Glutamatergic neuron (in vitro differentiated cells): ENCODE data around the gene XAGE2. TPM values are rescaled to one million over a fixed set of nuclear protein-coding genes. Genes with fewer than 3 reads are reported as not detected.
"Not testable (repeated sequence)": the region's sequence is repeated elsewhere in the genome, so short reads cannot be mapped to it uniquely, and the experiment has no call there.

ENCODE experiments used
- DNase-seq: peaks from one replicate; pipeline ENCODE4 v3.0.0; 2022
- H3K27ac Mint-ChIP-seq: one replicate; pipeline ENCODE4 v1.8.0; 2020; ENCODE audit warnings: mild to moderate bottlenecking, mixed read lengths, inconsistent platforms; ENCODE audit not compliant: unreplicated experiment
- H3K27me3 Mint-ChIP-seq: one replicate; pipeline ENCODE4 v1.8.0; 2020; ENCODE audit warnings: mild to moderate bottlenecking, moderate library complexity, mixed read lengths, inconsistent platforms; ENCODE audit not compliant: unreplicated experiment
- H3K36me3 Mint-ChIP-seq: one replicate; pipeline ENCODE4 v1.8.0; 2020; ENCODE audit warnings: mild to moderate bottlenecking, mixed read lengths, inconsistent platforms; ENCODE audit not compliant: unreplicated experiment
- H3K4me1 Mint-ChIP-seq: one replicate; pipeline ENCODE4 v1.8.0; 2020; ENCODE audit warnings: mild to moderate bottlenecking, low read depth, mixed read lengths, inconsistent platforms; ENCODE audit not compliant: unreplicated experiment
- H3K4me3 Mint-ChIP-seq: one replicate; pipeline ENCODE4 v1.8.0; 2020; ENCODE audit warnings: mild to moderate bottlenecking, mixed read lengths, inconsistent platforms; ENCODE audit not compliant: unreplicated experiment
- H3K9me3 Mint-ChIP-seq: one replicate; pipeline ENCODE4 v1.8.0; 2020; ENCODE audit warnings: mild to moderate bottlenecking, moderate library complexity, mixed read lengths, inconsistent platforms; ENCODE audit not compliant: unreplicated experiment
- CTCF ChIP-seq: fragments of 200-600 bp; sonication (generic); IDR thresholded peaks from one replicate; pipeline ENCODE4 v1.5.0; 2021; ENCODE audit not compliant: partially characterized antibody, unreplicated experiment
- long read RNA-seq: library from polyadenylated mRNA; unstranded; transcript quantifications from one replicate; pipeline ENCODE4 v2.0.0, GENCODE V29; 2020; ENCODE audit not compliant: unreplicated experiment
- total RNA-seq: library from RNA; stranded (reverse); fragmentation: NEBNext Ultra II Directional; extraction: Animal tissue kit (Norgen Biotek cat#: 25700); gene quantifications from one replicate; pipeline ENCODE4 v1.2.1, GENCODE V29; 2021; ENCODE audit not compliant: unreplicated experiment

Gene XAGE2
- total RNA-seq, result not detected
- long read RNA-seq, result 0 reads

- H3K4me3 Mint-ChIP-seq, result no peak within 1 kb of the TSS
- TF ChIP-seq CTCF, result no peak
- H3K4me1 Mint-ChIP-seq, result no peaks in the 10 kb centered on the region
- H3K27ac Mint-ChIP-seq, result no peak within 1 kb of the TSS
- no peaks in the 10 kb centered on the region for H3K36me3 Mint-ChIP-seq
- no peaks in the 10 kb centered on the region for H3K27me3 Mint-ChIP-seq
- no peak for DNase-seq
- H3K9me3 Mint-ChIP-seq, result no peaks in the 10 kb centered on the region
These were observed at the start of gene XAGE2 for GRCh38 chrX:52368368-52369055. Gene XAGE2, plus strand, starts transcription at chrX:52369021. Its CDS starts 994 bp downstream, at chrX:52370015.

- Mint-ChIP-seq H3K9me3 (no peaks in the 10 kb centered on the region), H3K36me3 (no peaks in the 10 kb centered on the region), H3K4me3 (no peak overlapping the region), H3K4me1 (no peaks in the 10 kb centered on the region), H3K27ac (no peak overlapping the region), H3K27me3 (no peaks in the 10 kb centered on the region)
- no peak for DNase-seq
- TF ChIP-seq CTCF, result no peak
These were observed 31.4 kb upstream of the XAGE2 start for GRCh38 chrX:52337410-52337809.

- Mint-ChIP-seq H3K9me3 (no peaks in the 10 kb centered on the region), H3K27ac (no peak overlapping the region), H3K27me3 (no peaks in the 10 kb centered on the region), H3K4me1 (no peaks in the 10 kb centered on the region), H3K4me3 (no peak overlapping the region), H3K36me3 (no peaks in the 10 kb centered on the region)
- no peak for TF ChIP-seq CTCF
- DNase-seq, result no peak
These were observed 27.3 kb upstream of the XAGE2 start for GRCh38 chrX:52341493-52341892.

- H3K9me3 Mint-ChIP-seq, H3K36me3 Mint-ChIP-seq, H3K27me3 Mint-ChIP-seq, DNase-seq, H3K27ac Mint-ChIP-seq, H3K4me1 Mint-ChIP-seq, H3K4me3 Mint-ChIP-seq: not testable (repeated sequence)
These were observed 25.7 kb upstream of the XAGE2 start for GRCh38 chrX:52343131-52343530.

- peak; percentile 67 for TF ChIP-seq CTCF
- not testable (repeated sequence) for H3K36me3 Mint-ChIP-seq, H3K27ac Mint-ChIP-seq, H3K4me1 Mint-ChIP-seq, H3K9me3 Mint-ChIP-seq, H3K4me3 Mint-ChIP-seq, H3K27me3 Mint-ChIP-seq
- DNase-seq, result peak; percentile 70
These were observed 23.4 kb upstream of the XAGE2 start for GRCh38 chrX:52345402-52345801.
